ENCODE results near the gene CORO2B. TPM values are rescaled to one million over a fixed set of nuclear protein-coding genes. Genes with fewer than 3 reads are reported as not detected.

The CORO2B gene
- total RNA-seq, 4 donors from 2014 or later, result 4.7 to 18.8 (median 13.7) TPM

- no peak for TF ChIP-seq CTCF (IDR thresholded peaks at IDR 0.05)
- ATAC-seq (ENCODE audit: low FRiP score), result no peak
- DNase-seq (ENCODE audit: low spot score), result no peak
Observed at GRCh38 chr15:68696414-68697363, 117.9 kb downstream of the CORO2B start.

GRCh38 chr15:68697711-68698690, 119.2 kb downstream of the CORO2B start:
- DNase-seq (ENCODE audit: low spot score), result no peak
- ATAC-seq (ENCODE audit: low FRiP score), result no peak
- no peak for TF ChIP-seq CTCF (IDR thresholded peaks at IDR 0.05)

GRCh38 chr15:68698708-68699107, 119.9 kb downstream of the CORO2B start:
- TF ChIP-seq CTCF (IDR thresholded peaks at IDR 0.05), result no peak
- DNase-seq (ENCODE audit: low spot score) (no peak), ATAC-seq (ENCODE audit: low FRiP score) (no peak)

- DNase-seq (ENCODE audit: low spot score), result no peak
- no peak for TF ChIP-seq CTCF (IDR thresholded peaks at IDR 0.05)
- no peak for ATAC-seq (ENCODE audit: low FRiP score)
Observed at GRCh38 chr15:68699124-68699880, 120.5 kb downstream of the CORO2B start.

GRCh38 chr15:68699881-68700454, 121.2 kb downstream of the CORO2B start:
- TF ChIP-seq CTCF (IDR thresholded peaks at IDR 0.05), result no peak
- no peak for ATAC-seq (ENCODE audit: low FRiP score)
- no peak for DNase-seq (ENCODE audit: low spot score)

GRCh38 chr15:68700455-68701123, 121.8 kb downstream of the CORO2B start:
- TF ChIP-seq CTCF (IDR thresholded peaks at IDR 0.05), result no peak
- DNase-seq (ENCODE audit: low spot score), result no peak
- no peak for ATAC-seq (ENCODE audit: low FRiP score)
